Stimulated activated CD4-positive, alpha-beta T cell treated with anti-CD3 and anti-CD28 coated beads, Interleukin-15, amount 100 ng/mL, for 48 hours (primary cell): ENCODE data around the gene MUC2.

Experiments
- DNase-seq, 2 donors: peaks; one replicate each; pipeline ENCODE4 v3.0.0-alpha.2; 2020; ENCODE audit warnings: low read depth in 2 of 2

Gene MUC2

GRCh38 chr11:1074244-1075221 lies at the start of gene MUC2:
Gene MUC2 (plus strand): TSS chr11:1074874.
- DNase-seq, result no peak

- no peak for DNase-seq
These were observed 49.1 kb upstream of the MUC2 start for GRCh38 chr11:1025410-1026162.

- DNase-seq, result no peak
These were observed 48.6 kb upstream of the MUC2 start for GRCh38 chr11:1026163-1026450.

- DNase-seq, result no peak
These were observed 47.8 kb upstream of the MUC2 start for GRCh38 chr11:1026641-1027482.

- no peak for DNase-seq
These were observed 47.0 kb upstream of the MUC2 start for GRCh38 chr11:1027483-1028290.

GRCh38 chr11:1028291-1028540 lies 46.5 kb upstream of the MUC2 start:
- no peak for DNase-seq

- no peak for DNase-seq
These were observed 46.1 kb upstream of the MUC2 start for GRCh38 chr11:1028616-1029015.

- DNase-seq, result no peak
These were observed 45.6 kb upstream of the MUC2 start for GRCh38 chr11:1029051-1029450.

- DNase-seq, result no peak
These were observed 45.0 kb upstream of the MUC2 start for GRCh38 chr11:1029654-1030053.

GRCh38 chr11:1030086-1030485 lies 44.6 kb upstream of the MUC2 start:
- DNase-seq, result no peak

- DNase-seq, result no peak
These were observed 44.1 kb upstream of the MUC2 start for GRCh38 chr11:1030556-1030955.

GRCh38 chr11:1031121-1031899 lies 43.4 kb upstream of the MUC2 start:
- no peak for DNase-seq

GRCh38 chr11:1032310-1032891 lies 42.3 kb upstream of the MUC2 start:
- DNase-seq, result no peak

GRCh38 chr11:1033016-1033798 lies 41.5 kb upstream of the MUC2 start:
- DNase-seq, result no peak

GRCh38 chr11:1034001-1034400 lies 40.7 kb upstream of the MUC2 start:
- no peak for DNase-seq

- no peak for DNase-seq
These were observed 40.0 kb upstream of the MUC2 start for GRCh38 chr11:1034456-1035295.

GRCh38 chr11:1035577-1036283 lies 38.9 kb upstream of the MUC2 start:
- no peak for DNase-seq

GRCh38 chr11:1036303-1036923 lies 38.3 kb upstream of the MUC2 start, which contains the start of gene MUC6:
Gene MUC6 (minus strand): TSS chr11:1036718. CDS start chr11:1036655, 63 bp downstream.
- no peak for DNase-seq
